DMS79 treated with DMSO at 0.1 percent for 48 hours (cell line): ENCODE results near the gene LIME1.
A peak's percentile ranks its signal among the peaks of the same experiment; 100 is the strongest.

Experiments
- DNase-seq: peaks from one replicate; lab custom pipeline; 2025; lab: John Stamatoyannopoulos, UW

Gene LIME1

DNA sequence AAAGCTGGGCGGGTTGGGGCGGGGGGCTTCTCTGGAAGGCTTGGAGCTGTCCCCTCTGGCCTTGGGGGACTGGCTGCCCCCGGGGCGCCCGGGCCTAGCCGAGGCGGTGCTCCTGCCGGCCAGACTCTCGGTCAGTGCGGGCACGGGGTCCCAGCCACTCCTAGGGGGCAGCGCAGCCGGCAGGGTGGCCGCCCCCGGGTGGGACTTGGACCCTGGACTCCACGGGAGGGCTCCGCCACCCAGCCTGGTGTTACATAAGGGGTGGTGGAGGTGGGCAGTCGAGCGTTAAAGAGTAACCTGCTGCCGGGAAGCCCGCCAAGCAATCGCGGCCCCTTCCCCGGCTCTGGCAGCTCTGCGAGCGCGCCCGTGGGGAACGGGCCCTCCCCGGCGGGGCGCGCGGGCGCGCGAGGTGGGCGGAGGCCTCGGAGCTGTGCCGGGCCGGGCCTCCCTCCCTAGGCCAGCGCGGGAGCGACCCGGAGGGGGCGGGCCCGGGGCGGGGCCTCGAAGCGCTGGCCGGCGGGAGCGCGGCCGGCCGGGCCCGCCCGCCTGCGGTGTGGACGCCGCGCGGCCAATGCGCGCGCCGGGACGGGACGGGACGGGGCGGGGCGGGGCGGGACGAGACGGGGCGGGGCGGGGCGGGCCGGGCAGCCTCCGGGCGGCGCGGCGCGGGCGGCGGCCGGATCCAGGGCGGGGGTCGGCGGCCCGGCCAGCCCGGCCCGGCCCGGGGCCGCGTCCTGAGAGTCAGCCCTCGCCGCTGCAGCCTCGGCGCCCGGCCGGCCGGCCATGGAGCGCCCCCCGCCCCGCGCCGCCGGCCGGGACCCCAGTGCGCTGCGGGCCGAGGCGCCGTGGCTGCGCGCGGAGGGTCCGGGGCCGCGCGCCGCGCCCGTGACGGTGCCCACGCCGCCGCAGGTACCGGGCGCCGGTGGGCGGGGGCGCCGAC lies 2.9 kb downstream of the LIME1 start, which contains the start of gene SLC2A4RG:
Gene SLC2A4RG (plus strand): TSS at position 647 of the 940 bp plus-strand sequence. CDS start 137 bp downstream, at position 784.
- DNase-seq: peak; percentile 38

GRCh38 chr20:63740070-63740626 lies 3.7 kb downstream of the LIME1 start:
- no peak for DNase-seq

- peak; percentile 93 for DNase-seq
Measured at GRCh38 chr20:63740627-63741353, 4.3 kb downstream of the LIME1 start.

- DNase-seq: no peak
Measured at GRCh38 chr20:63741354-63741675, 4.9 kb downstream of the LIME1 start.

DNA sequence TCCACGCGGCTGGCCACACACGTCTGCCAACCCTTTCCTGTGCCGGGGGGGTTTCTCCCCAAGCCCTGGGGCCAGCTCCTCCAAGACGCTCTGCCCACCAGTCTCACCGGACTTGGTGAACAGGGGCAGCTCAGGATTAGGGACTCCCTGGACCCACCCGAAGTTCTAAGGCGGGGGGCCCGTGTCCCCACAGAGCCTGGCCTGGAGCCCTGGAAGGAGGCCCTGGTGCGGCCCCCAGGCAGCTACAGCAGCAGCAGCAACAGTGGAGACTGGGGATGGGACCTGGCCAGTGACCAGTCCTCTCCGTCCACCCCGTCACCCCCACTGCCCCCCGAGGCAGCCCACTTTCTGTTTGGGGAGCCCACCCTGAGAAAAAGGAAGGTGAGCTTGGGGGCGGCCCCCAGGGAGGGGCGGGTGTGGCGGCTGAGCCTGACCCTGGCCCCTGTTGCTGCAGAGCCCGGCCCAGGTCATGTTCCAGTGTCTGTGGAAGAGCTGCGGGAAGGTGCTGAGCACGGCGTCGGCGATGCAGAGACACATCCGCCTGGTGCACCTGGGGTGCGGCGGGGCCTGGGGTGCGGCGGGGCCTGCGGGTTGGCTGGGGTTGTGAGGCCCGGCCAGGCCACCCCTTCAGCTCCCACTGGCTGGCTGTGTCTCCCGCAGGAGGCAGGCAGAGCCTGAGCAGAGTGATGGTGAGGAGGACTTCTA lies 5.4 kb downstream of the LIME1 start:
- no peak for DNase-seq

GRCh38 chr20:63742381-63743024 lies 6.0 kb downstream of the LIME1 start:
- no peak for DNase-seq

- DNase-seq: no peak
Measured at GRCh38 chr20:63743210-63743970, 6.9 kb downstream of the LIME1 start.

DNA sequence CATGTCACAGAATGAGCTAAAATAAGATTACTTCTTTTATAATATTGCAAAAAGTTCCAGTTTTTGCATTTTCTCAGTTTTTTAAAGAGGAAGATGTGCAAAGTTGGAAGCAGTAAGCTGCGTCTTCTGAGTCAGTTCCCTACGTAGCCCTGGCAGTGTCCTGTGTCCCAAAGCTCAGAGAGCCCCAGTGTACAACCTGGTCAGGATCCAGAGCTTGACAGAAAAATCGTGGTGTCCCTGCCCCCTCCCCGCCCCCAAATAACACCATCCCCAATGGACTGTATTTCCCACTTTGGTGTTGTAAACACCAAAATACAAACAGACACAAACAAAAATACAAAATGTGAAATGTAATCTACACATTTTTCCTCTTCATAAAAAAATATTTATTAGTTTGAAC lies 7.7 kb downstream of the LIME1 start:
- no peak for DNase-seq

GRCh38 chr20:63744574-63745423 lies 8.3 kb downstream of the LIME1 start:
- no peak for DNase-seq

GRCh38 chr20:63745424-63745805 lies 9.0 kb downstream of the LIME1 start:
- DNase-seq: no peak

GRCh38 chr20:63745961-63746731 lies 9.7 kb downstream of the LIME1 start:
- DNase-seq: no peak

GRCh38 chr20:63746751-63747315 lies 10.4 kb downstream of the LIME1 start:
- DNase-seq: no peak

GRCh38 chr20:63747622-63748069 lies 11.2 kb downstream of the LIME1 start:
- no peak for DNase-seq

DNA sequence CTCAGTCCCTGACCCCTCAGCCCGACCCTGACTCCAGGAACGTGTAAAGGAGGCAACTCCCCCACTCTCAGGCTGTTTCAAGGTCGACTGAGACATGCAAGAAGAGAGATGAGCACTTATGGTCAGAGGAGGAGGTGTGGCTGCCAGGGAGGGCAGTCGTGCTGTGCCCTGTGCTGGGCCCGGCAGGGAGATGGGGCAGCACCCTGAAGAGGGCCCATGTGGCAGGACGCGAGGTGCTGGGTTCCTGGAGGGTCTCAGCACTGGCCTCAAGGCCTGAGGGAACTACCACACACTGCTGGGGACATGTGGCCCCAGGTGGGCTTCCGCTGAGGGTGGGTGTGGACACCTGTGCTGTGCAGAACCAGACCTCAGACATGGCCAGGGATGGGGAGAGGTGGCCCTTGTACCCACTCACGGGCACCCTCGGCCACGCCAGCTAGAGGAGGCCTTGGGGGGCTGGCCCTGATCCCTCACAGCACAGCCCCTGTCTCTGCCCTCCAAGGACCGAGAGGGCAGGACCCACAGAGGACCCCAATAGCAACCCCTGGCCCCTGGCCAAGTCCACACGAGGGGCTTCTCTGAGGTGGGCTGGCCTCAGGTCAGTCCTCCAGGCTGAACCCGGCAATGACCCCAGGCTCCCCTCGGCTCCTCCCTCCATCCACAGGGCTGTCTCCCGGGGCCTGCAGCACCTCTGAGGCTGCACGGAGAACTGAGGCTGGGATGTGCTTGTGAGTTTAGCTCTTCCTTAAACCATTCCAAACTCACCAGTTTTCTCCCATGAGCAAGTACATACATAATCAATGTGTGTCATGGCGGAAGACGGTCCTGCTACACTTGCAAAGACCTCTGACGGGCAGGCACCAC lies 11.8 kb downstream of the LIME1 start:
- no peak for DNase-seq

GRCh38 chr20:63748934-63749270 lies 12.4 kb downstream of the LIME1 start:
- DNase-seq: no peak

- no peak for DNase-seq
Measured at GRCh38 chr20:63749597-63750508, 13.4 kb downstream of the LIME1 start.
